HG03565 (cell line): Measurements from ENCODE around the gene USP6NL.

Experiments used
- ATAC-seq: cut with Tn5 transposase; IDR thresholded peaks from one replicate; pipeline ENCODE4 v1.9.1; 2021; ENCODE audit warnings: mild to moderate bottlenecking, moderate library complexity; ENCODE audit not compliant: unreplicated experiment

Gene USP6NL

DNA sequence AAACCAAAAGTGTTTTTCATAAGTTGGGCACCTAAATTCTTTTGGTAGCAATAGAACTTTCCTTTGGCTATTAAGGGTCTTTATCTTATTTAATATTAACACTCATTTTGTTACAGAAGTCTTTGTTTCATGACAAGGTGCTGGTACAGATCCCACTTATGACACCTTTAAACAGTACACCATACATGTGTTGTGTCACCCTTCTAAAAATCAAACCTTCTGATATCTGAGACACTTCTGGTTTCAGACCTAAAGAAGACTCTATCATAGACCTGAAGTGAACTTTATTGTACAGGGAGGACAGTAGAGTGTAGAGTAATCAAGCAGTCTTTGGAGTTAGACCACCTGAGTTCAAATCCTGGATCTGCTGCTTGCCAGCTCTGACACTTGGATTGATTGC, 5.8 kb upstream of the USP6NL start:
- ATAC-seq: no peak

DNA sequence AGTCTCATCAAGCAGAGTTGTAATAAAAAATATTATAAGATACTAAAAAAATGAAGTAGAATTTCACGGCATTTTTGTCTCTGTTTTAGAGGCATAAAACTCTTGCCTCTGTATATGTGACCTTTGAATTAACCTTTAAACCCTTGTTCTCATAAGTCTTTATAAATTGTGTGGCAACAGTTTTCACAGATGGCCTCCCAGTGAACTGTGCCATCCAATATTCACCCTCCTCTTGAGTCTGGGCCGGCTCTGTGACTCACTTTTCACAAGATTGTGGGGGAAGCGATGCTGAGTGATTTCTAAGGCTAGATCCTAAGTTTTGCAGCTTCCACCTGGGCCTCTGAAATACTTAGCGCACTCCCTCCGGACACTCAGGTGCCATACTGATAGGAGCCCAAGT, 4.6 kb upstream of the USP6NL start:
- ATAC-seq: no peak

GRCh38 chr10:11615396-11615795, 3.9 kb upstream of the USP6NL start:
- no peak for ATAC-seq

DNA sequence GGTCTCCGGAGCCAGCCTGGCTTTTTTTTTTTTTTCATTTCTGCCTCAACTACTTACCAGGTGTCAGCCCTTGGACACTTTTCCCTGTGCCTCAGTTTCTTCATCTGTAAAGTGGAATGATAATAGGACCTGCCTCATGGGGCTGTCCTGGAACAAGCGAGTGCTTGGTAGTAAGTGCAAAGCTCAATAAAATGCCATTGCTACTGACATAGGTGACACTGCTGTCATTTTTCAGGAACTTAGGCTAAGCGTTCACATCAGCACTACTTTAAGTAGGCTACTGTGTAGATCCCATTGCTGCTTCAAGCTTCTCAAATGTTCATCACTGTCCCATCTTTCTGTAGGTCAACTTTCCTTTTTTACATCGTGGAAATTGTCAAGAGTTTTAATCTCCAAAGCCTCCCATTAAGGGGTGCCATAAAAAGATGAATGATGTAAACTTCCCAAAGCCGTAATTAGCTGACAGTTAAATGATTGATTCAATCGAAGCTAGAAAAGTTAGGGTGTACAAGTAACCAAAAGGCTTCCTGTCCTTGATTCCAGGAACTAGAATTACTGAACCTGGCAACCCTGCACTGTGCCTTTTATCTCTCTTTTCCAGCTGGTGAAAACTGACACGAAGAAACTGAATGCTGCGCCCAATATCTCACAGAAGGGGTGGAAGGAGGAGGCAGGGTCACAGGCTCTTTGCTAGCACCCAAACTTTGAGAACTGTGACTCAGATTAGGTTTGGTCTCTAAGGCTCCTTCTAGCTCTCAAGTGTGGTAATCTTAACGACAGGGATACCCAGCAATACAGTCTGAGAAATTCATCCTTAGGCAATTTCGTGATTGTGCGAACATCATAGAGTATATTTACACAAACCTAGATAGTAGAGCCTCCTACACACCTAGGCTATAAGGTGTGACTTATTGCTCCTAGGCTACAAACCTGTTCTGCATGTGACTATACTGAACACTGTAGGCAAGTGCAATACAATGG, 861 bp upstream of the USP6NL start:
- no peak for ATAC-seq

GRCh38 chr10:11610826-11611247, 613 bp downstream of the USP6NL start:
- ATAC-seq: peak; percentile 5

- no peak for ATAC-seq
These were observed 1.2 kb downstream of the USP6NL start for GRCh38 chr10:11610166-11610825.

GRCh38 chr10:11609492-11610093, 1.9 kb downstream of the USP6NL start:
- no peak for ATAC-seq

DNA sequence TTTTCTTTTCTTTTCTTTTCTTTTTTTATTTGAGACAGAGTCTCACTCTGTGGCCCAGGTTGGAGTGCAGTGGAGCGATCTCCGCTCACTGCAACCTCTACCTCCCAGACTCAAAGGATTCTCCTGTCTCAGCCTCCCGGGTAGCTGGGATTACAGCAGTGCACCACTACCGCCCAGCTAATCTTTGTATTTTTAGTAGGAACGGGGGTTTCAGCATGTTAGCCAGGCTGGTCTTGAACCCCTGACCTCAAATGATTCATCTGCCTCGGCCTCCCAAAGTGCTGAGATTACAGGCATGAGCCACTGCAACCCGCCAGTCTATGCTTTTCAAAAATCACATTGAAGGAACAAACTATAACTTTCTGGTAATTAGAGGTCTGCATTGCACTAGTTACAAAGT, 2.4 kb downstream of the USP6NL start:
- no peak for ATAC-seq

GRCh38 chr10:11608159-11609013, 3.1 kb downstream of the USP6NL start:
- ATAC-seq: no peak

DNA sequence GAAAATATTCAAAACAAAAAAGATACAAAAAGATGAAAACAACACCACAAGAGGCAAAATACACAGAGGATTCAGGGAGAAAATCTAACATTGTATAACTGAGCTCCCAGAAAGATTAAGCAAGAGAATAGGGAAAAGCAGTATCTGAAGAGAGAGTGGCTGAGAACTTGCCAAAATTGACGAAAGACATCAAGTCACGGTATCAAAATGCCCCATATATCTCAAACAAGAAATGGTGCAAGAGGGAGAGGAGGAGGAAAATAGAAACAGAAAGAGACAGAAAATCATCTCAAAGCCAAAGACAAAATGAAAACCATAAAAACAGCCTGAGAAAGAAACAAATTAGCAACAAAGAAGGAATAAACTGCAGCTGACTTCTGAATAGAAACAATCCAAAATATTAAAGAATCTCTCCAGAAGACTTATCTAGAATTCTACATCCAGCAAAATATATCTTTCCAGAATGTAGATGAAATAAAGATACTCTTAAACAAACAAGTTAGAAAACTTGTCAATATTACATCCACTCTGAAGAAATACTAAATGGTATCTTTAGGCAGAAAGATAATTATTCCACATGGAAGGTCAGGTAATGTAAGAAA, 5.5 kb downstream of the USP6NL start:
- ATAC-seq: no peak

- ATAC-seq: no peak
These were observed 6.4 kb downstream of the USP6NL start for GRCh38 chr10:11604865-11605650.

- no peak for ATAC-seq
These were observed 7.7 kb downstream of the USP6NL start for GRCh38 chr10:11603741-11604140.

DNA sequence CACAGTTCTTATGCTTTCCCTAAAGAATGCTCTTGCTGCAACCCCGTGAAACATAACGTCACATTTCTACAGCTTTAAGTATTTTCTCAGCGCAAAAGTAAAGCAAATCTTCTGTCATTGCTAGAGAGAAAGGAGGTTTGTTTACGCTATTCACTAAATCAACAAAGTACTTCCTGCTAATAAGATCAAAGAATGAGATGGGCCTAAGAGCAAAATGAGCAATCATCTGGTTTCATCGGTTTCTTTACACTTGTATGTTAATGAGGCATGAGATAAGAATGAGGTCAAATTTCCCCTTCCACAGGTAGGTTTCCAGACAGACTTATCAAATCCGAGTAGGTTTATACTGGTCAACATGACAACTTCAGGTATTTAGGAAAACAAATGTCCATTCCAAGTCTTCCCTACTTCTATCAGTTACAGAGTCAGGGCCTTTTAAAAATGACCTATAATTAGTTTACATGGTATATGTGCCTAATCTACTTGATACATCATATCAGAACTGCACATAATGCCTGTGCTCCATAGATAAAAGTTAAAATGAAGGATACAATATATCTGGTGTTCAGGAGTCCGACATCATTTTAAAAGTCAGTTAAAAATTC, 8.4 kb downstream of the USP6NL start:
- ATAC-seq: no peak

- no peak for ATAC-seq
These were observed 9.1 kb downstream of the USP6NL start for GRCh38 chr10:11602358-11602757.

- no peak for ATAC-seq
These were observed 9.8 kb downstream of the USP6NL start for GRCh38 chr10:11601670-11602069.

GRCh38 chr10:11600280-11600679, 11.2 kb downstream of the USP6NL start:
- no peak for ATAC-seq

DNA sequence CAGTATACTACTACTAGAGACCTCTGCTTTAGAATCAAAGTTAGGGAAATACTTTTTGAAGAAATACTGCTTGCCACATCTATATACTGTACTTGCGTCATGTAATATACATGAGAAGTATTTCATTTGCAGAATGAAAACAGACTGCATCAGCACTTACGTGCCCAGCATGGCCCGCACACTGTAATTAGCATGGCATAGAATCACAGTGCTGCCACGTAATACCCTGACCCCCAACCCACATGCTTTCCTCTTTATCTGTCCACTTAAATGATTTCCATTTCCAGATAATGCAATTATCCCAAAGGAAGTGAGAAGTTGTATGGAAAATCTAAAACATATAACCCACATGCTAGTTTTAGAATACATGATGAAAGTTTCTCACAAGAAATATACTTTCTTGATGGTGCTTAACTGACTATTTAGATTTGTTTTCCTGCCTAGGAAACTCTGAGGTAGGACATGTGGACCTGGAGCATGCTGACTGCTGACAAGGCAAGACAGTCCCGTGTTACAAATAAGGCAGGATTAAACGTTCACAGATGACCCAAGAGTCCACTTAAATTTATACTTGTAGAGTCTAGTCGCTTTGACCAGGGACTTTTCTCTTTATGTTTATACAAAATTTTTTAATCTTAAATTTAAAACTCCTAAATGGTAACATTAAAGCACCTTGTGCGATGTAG, 12.6 kb downstream of the USP6NL start:
- no peak for ATAC-seq

DNA sequence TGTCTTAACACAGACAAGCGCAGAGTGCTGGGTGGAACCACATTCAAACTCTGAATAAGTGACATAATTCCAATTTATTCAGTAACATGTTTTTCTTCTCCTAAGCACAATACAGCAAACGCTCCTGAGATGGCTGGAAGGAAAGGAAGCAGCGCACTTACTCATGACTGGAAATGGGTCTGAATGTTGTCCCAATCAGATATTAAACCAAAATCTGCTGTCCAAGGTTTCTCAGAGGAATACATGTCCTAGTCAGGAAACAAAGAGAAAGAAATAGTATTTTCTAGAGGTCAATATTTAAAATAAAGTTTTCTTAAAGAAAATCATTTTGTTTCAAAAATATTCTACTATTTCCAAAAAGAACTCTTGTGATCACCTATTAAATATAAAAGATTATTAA, 14.0 kb downstream of the USP6NL start:
- ATAC-seq: no peak

DNA sequence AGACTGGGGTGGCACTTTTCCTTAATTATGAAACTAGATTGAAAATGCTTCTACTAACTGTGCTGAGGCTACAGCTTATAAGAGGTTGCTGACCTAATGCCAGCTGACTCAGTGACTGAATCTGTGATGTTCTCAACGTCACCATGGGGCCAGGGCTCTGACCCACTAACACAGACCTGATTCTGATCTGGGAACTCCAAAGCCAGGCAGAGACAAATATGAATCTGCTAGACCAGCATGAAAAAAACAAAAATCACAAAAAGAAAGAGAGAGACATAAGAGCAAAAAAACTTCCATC, 16.1 kb downstream of the USP6NL start:
- ATAC-seq: no peak
